ENCODE measurements around the gene SSUH2.

Gene SSUH2

GRCh38 chr3:8660175-8661118 lies 15.8 kb upstream of the SSUH2 start (continued):
- TF ChIP-seq, protein P1, sequence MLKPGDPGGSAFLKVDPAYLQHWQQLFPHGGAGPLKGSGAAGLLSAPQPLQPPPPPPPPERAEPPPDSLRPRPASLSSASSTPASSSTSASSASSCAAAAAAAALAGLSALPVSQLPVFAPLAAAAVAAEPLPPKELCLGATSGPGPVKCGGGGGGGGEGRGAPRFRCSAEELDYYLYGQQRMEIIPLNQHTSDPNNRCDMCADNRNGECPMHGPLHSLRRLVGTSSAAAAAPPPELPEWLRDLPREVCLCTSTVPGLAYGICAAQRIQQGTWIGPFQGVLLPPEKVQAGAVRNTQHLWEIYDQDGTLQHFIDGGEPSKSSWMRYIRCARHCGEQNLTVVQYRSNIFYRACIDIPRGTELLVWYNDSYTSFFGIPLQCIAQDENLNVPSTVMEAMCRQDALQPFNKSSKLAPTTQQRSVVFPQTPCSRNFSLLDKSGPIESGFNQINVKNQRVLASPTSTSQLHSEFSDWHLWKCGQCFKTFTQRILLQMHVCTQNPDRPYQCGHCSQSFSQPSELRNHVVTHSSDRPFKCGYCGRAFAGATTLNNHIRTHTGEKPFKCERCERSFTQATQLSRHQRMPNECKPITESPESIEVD (tag by site-specific recombination; IDR thresholded peaks at IDR 0.05): peak; percentile 84
- TF ChIP-seq FEZF1 (tag by site-specific recombination; IDR thresholded peaks at IDR 0.05) (peak; percentile 86), ZBTB8A (tag by site-specific recombination; IDR thresholded peaks at IDR 0.05) (no peak), ZXDB (tag by site-specific recombination; IDR thresholded peaks at IDR 0.05) (0 out of 2 replicates have a peak, but pooled peaks have one; percentile 36), ZNF514 (tag by site-specific recombination; IDR thresholded peaks at IDR 0.05) (no peak)

GRCh38 chr3:8659242-8659641 lies 14.6 kb upstream of the SSUH2 start:
- CTCF ChIA-PET: no interaction called here
- H3K27ac ChIP-seq (ENCODE audit: extremely low read depth, low read depth, low read length): peak overlapping the region; percentile 40; the same call in 1 of the 2 replicates

More at GRCh38 chr3:8659242-8659641, 14.6 kb upstream of the SSUH2 start:
- POLR2A ChIA-PET: no interaction called here
- H3K36me3 ChIP-seq (ENCODE audit: control insufficient read depth in 2 of 2, insufficient read depth in 1 of 2, low read length in 2 of 2): no peaks in the 10 kb centered on the region
- no peak overlapping the region for H3K4me3 ChIP-seq (ENCODE audit: low read depth, low read length)
- TF ChIP-seq, protein P2, sequence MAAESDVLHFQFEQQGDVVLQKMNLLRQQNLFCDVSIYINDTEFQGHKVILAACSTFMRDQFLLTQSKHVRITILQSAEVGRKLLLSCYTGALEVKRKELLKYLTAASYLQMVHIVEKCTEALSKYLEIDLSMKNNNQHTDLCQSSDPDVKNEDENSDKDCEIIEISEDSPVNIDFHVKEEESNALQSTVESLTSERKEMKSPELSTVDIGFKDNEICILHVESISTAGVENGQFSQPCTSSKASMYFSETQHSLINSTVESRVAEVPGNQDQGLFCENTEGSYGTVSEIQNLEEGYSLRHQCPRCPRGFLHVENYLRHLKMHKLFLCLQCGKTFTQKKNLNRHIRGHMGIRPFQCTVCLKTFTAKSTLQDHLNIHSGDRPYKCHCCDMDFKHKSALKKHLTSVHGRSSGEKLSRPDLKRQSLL (tag by site-specific recombination; IDR thresholded peaks at IDR 0.05): no peak
- no peak for TF ChIP-seq GLIS2 (tag by site-specific recombination; IDR thresholded peaks at IDR 0.05)
- TF ChIP-seq, protein P3, sequence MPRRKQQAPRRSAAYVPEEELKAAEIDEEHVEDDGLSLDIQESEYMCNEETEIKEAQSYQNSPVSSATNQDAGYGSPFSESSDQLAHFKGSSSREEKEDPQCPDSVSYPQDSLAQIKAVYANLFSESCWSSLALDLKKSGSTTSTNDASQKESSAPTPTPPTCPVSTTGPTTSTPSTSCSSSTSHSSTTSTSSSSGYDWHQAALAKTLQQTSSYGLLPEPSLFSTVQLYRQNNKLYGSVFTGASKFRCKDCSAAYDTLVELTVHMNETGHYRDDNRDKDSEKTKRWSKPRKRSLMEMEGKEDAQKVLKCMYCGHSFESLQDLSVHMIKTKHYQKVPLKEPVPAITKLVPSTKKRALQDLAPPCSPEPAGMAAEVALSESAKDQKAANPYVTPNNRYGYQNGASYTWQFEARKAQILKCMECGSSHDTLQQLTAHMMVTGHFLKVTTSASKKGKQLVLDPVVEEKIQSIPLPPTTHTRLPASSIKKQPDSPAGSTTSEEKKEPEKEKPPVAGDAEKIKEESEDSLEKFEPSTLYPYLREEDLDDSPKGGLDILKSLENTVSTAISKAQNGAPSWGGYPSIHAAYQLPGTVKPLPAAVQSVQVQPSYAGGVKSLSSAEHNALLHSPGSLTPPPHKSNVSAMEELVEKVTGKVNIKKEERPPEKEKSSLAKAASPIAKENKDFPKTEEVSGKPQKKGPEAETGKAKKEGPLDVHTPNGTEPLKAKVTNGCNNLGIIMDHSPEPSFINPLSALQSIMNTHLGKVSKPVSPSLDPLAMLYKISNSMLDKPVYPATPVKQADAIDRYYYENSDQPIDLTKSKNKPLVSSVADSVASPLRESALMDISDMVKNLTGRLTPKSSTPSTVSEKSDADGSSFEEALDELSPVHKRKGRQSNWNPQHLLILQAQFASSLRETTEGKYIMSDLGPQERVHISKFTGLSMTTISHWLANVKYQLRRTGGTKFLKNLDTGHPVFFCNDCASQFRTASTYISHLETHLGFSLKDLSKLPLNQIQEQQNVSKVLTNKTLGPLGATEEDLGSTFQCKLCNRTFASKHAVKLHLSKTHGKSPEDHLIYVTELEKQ (tag by site-specific recombination; IDR thresholded peaks at IDR 0.05; ENCODE audit: borderline replicate concordance): no peak
- TF ChIP-seq IKZF3 (tag by site-specific recombination; IDR thresholded peaks at IDR 0.05): no peak
- no peak for TF ChIP-seq YY2 (tag by site-specific recombination; IDR thresholded peaks at IDR 0.05)
- no peak for TF ChIP-seq ZBTB7A (tag by site-specific recombination; IDR thresholded peaks at IDR 0.05; ENCODE audit: low read depth)
- TF ChIP-seq ZNF223 (tag by site-specific recombination; IDR thresholded peaks at IDR 0.05): no peak
- TF ChIP-seq EGR2 (tag by site-specific recombination; IDR thresholded peaks at IDR 0.05; ENCODE audit: low read depth): no peak
- no peak for TF ChIP-seq HOXD13 (CRISPR knock-in tag; IDR thresholded peaks at IDR 0.05; ENCODE audit: borderline replicate concordance)
- no peak for TF ChIP-seq ZNF280D (tag by site-specific recombination; IDR thresholded peaks at IDR 0.05)
- TF ChIP-seq ZNF624 (tag by site-specific recombination; IDR thresholded peaks at IDR 0.05): no peak
- no peak for TF ChIP-seq ATF2 (tag by site-specific recombination; IDR thresholded peaks at IDR 0.05; ENCODE audit: low read depth)
- no peaks in the 10 kb centered on the region for H3K9me3 ChIP-seq (ENCODE audit: control insufficient read depth, insufficient read depth, low read depth, low read length)
- H3K4me1 ChIP-seq (ENCODE audit: control insufficient read depth, insufficient read depth, low read length): peaks cover 24% of the 10 kb centered on the region

All from HEK293 (cell line).